ENCODE results near the gene RNPC3. TPM values are rescaled to one million over a fixed set of nuclear protein-coding genes. Genes with fewer than 3 reads are reported as not detected.
"Not testable (repeated sequence)": the region's sequence is repeated elsewhere in the genome, so short reads cannot be mapped to it uniquely, and the experiment has no call there.

Gene RNPC3
- total RNA-seq, 1 experiment from 2014 or later = 12.2 TPM

GRCh38 chr1:103584537-103584936, 59.0 kb downstream of the RNPC3 start:
- H3K4me2 ChIP-seq (ENCODE audit: insufficient read depth, insufficient read length, low read length) = no peak overlapping the region
- no peak overlapping the region for H4K8ac ChIP-seq (replicated peaks; ENCODE audit: insufficient read length, low read depth, low read length)
- no peak overlapping the region for H3T11ph ChIP-seq (ENCODE audit: low read length)
- peaks cover 0 to 17% (median 7%) of the 10 kb centered on the region in 3 experiments; a peak in 5 of 7 replicates for H3K36me3 Mint-ChIP-seq (ENCODE audit: insufficient read depth in 1 of 3, low read depth in 3 of 3)
- peaks cover 28 to 41% of the 10 kb centered on the region in 2 experiments for H3K9me3 Mint-ChIP-seq
- no peaks in the 10 kb centered on the region for H3K4me1 Mint-ChIP-seq
- TF ChIP-seq CTCF (conservative IDR thresholded peaks at IDR 0.05) = no peak
- no peaks in the 10 kb centered on the region for H3K4me1 ChIP-seq (ENCODE audit: insufficient read depth, low read length)
- WGBS (ENCODE audit: extremely low coverage, insufficient read length, low lambda C conversion rate) = no CpG with 5 or more reads among the region's 2 CpGs
- H3K9ac ChIP-seq (ENCODE audit: extremely low read depth, insufficient read length, low read length) = no peak overlapping the region
- H3K23me2 ChIP-seq (ENCODE audit: insufficient read length, low read depth, low read length, poor library complexity, severe bottlenecking) = no peaks in the 10 kb centered on the region
- H2AFZ ChIP-seq (ENCODE audit: low read length) = no peak overlapping the region
- no peak overlapping the region for H3K18ac ChIP-seq (ENCODE audit: insufficient read length, low read depth, low read length)
- no peak overlapping the region for H2BK15ac ChIP-seq (ENCODE audit: low read depth, low read length)
- no peak overlapping the region for H3K56ac ChIP-seq (ENCODE audit: insufficient read length, low read depth, low read length)
- no peak overlapping the region for H3K4me3 Mint-ChIP-seq
- H3K27me3 Mint-ChIP-seq (ENCODE audit: low read depth) = no peaks in the 10 kb centered on the region
- H2AK5ac ChIP-seq (ENCODE audit: insufficient read length, low read length) = no peak overlapping the region
- no peak overlapping the region for H3K14ac ChIP-seq (ENCODE audit: insufficient read depth, low read length)
- H3K79me2 ChIP-seq (ENCODE audit: insufficient read depth, low read length) = no peaks in the 10 kb centered on the region
- H3K4ac ChIP-seq (ENCODE audit: low read depth, low read length) = no peak overlapping the region
- H2BK20ac ChIP-seq (ENCODE audit: low read depth, low read length, poor library complexity, severe bottlenecking) = no peak overlapping the region
- H2BK5ac ChIP-seq (ENCODE audit: insufficient read length, low read length) = no peak overlapping the region
- no peak overlapping the region for H3K27ac ChIP-seq (ENCODE audit: insufficient read length, low read depth, low read length)
- H2BK12ac ChIP-seq (ENCODE audit: insufficient read length, low read depth, low read length) = no peak overlapping the region
- peaks cover 23% of the 10 kb centered on the region for H3K9me3 ChIP-seq (ENCODE audit: control insufficient read depth, low read depth, low read length)
- no peak for DNase-seq
- no peak overlapping the region for H3K27ac Mint-ChIP-seq
- H4K5ac ChIP-seq (ENCODE audit: insufficient read length, low read depth, low read length) = no peak overlapping the region
- no peak overlapping the region for H3K23ac ChIP-seq (ENCODE audit: insufficient read length, low read depth, low read length)
- H4K20me1 ChIP-seq (ENCODE audit: control insufficient read depth, insufficient read depth, insufficient read length) = no peaks in the 10 kb centered on the region
- H4K91ac ChIP-seq (ENCODE audit: insufficient read length, low read depth, low read length) = no peak overlapping the region
- no peak overlapping the region for H2BK120ac ChIP-seq (ENCODE audit: low read depth, low read length, poor library complexity, severe bottlenecking)
- no peaks in the 10 kb centered on the region for H3K79me1 ChIP-seq (ENCODE audit: insufficient read depth, low read depth, low read length, poor library complexity, severe bottlenecking)
- no peaks in the 10 kb centered on the region for H3K27me3 ChIP-seq (ENCODE audit: insufficient read depth, low read length)

- not testable (repeated sequence) for H2AK5ac ChIP-seq (ENCODE audit: insufficient read length, low read length); H4K20me1 ChIP-seq (ENCODE audit: control insufficient read depth, insufficient read depth, insufficient read length); H4K8ac ChIP-seq (replicated peaks; ENCODE audit: insufficient read length, low read depth, low read length); H3K4ac ChIP-seq (ENCODE audit: low read depth, low read length); H3K23me2 ChIP-seq (ENCODE audit: insufficient read length, low read depth, low read length, poor library complexity, severe bottlenecking); H3K4me1 Mint-ChIP-seq; H3K4me3 Mint-ChIP-seq; H2BK120ac ChIP-seq (ENCODE audit: low read depth, low read length, poor library complexity, severe bottlenecking); H3K9me3 Mint-ChIP-seq; H3K27ac Mint-ChIP-seq; H3K9me3 ChIP-seq (ENCODE audit: control insufficient read depth, low read depth, low read length); H3K18ac ChIP-seq (ENCODE audit: insufficient read length, low read depth, low read length); H3K14ac ChIP-seq (ENCODE audit: insufficient read depth, low read length); H3K27ac ChIP-seq (ENCODE audit: insufficient read length, low read depth, low read length); H2BK12ac ChIP-seq (ENCODE audit: insufficient read length, low read depth, low read length); H4K5ac ChIP-seq (ENCODE audit: insufficient read length, low read depth, low read length); H3K79me2 ChIP-seq (ENCODE audit: insufficient read depth, low read length); H2BK5ac ChIP-seq (ENCODE audit: insufficient read length, low read length); H3K9ac ChIP-seq (ENCODE audit: extremely low read depth, insufficient read length, low read length); H3K36me3 Mint-ChIP-seq (ENCODE audit: insufficient read depth in 1 of 3, low read depth in 3 of 3); H2BK15ac ChIP-seq (ENCODE audit: low read depth, low read length); H3K4me2 ChIP-seq (ENCODE audit: insufficient read depth, insufficient read length, low read length); H3K56ac ChIP-seq (ENCODE audit: insufficient read length, low read depth, low read length); H2BK20ac ChIP-seq (ENCODE audit: low read depth, low read length, poor library complexity, severe bottlenecking); H3T11ph ChIP-seq (ENCODE audit: low read length); H3K4me1 ChIP-seq (ENCODE audit: insufficient read depth, low read length); DNase-seq; H3K27me3 ChIP-seq (ENCODE audit: insufficient read depth, low read length); H2AFZ ChIP-seq (ENCODE audit: low read length); H3K27me3 Mint-ChIP-seq (ENCODE audit: low read depth); H3K79me1 ChIP-seq (ENCODE audit: insufficient read depth, low read depth, low read length, poor library complexity, severe bottlenecking); H3K23ac ChIP-seq (ENCODE audit: insufficient read length, low read depth, low read length); H4K91ac ChIP-seq (ENCODE audit: insufficient read length, low read depth, low read length)
- WGBS (ENCODE audit: extremely low coverage, insufficient read length, low lambda C conversion rate) = no CpG with 5 or more reads among the region's 3 CpGs
Measured at GRCh38 chr1:103602740-103603139, 77.2 kb downstream of the RNPC3 start.

All from H9 (cell line).